PFSK-1 (cell line): ENCODE measurements around the gene MRPL45.

Source experiments
- POLR2AphosphoS5 ChIP-seq: IDR thresholded peaks from 2 replicates; pipeline ENCODE4 v1.6.1; 2012; ENCODE audit warnings: low read depth, mild to moderate bottlenecking, control low read depth, low read length, moderate library complexity
- TAF1 ChIP-seq: IDR thresholded peaks from 2 replicates; pipeline ENCODE4 v1.6.1; 2012; ENCODE audit warnings: low read length, control low read depth, borderline replicate concordance; ENCODE audit not compliant: insufficient read depth

- no peak for TF ChIP-seq POLR2AphosphoS5
- TF ChIP-seq TAF1, result no peak
These were observed 67.8 kb downstream of the MRPL45 start for GRCh38 chr17:38364741-38365140.
